Measurements from ENCODE around the gene ABTB2. TPM values are rescaled to one million over a fixed set of nuclear protein-coding genes. Genes with fewer than 3 reads are reported as not detected.
A peak's percentile ranks its signal among the peaks of the same experiment; 100 is the strongest.

ABTB2 gene
- total RNA-seq, 2 experiments from 2014 or later = 0.06 to 0.09 TPM

DNA sequence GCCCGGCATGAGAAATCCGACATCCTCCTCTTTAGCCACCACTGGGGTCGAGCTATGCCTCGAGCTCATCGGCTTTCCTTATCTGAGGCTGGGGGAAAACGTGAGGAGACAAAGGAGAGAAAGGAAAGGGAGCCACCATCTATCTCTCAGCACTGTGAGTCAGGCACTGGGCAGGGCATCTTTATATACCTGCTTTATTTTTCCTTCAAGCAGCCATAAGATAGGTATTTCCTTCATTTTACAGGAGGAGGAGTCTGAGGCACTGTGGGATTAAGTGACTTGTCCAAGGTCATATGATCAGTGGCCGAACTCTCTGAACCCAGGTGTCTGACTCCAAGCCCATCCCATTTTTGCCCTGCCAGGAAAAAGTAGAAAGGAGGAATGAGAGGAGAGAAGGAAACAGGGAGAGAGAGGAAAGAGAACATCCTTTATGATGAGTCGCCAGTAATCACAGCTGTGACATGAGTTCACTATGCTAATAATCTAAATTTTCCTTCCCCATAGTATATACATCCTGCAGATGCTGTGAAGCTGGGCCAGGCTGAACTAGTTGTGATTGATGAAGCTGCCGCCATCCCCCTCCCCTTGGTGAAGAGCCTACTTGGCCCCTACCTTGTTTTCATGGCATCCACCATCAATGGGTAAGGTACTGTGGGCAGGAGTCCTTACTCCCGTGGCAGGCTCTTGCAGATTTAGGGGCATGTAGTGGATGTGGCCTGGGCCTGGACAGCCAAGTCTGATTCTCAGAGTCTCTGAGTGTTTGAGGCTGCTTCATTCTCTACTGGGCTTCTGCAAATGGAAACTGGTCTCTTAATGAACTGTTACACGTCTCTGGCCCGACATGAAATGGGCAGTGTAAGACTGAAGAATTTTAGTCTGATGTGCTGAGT lies 230.6 kb downstream of the ABTB2 start:
- ChIA-PET CTCF (ENCODE audit: unreplicated experiment) (no interaction called here), POLR2A (interaction anchor here (0.7 to 1.4 kb wide), 3 partner anchors 12 to 39 kb away, joined by 3 to 4 read pairs (median 3); no protein-coding TSS in a partner anchor)

GRCh38 chr11:34124885-34125668 lies 232.7 kb downstream of the ABTB2 start:
- CTCF ChIA-PET (ENCODE audit: unreplicated experiment) = no interaction called here
- Histone ChIP-seq H3K4me2 (ENCODE audit: low read length) (no peak overlapping the region), H2AFZ (ENCODE audit: low read length) (no peak overlapping the region), H3K9me3 (ENCODE audit: low read length) (no peaks in the 10 kb centered on the region), H3K79me2 (ENCODE audit: insufficient read depth, low read depth, low read length) (no peaks in the 10 kb centered on the region), H3K4me3 (ENCODE audit: low read depth, low read length, poor library complexity, severe bottlenecking) (no peak overlapping the region), H3K4me1 (ENCODE audit: insufficient read depth, low read length, poor library complexity, severe bottlenecking) (no peaks in the 10 kb centered on the region), H3K36me3 (ENCODE audit: insufficient read depth, low read length) (peaks cover 94% of the 10 kb centered on the region), H3K9me2 (ENCODE audit: insufficient read depth, low read length) (no peaks in the 10 kb centered on the region), H4K20me1 (ENCODE audit: insufficient read depth, low read length) (no peaks in the 10 kb centered on the region), H3K27ac (ENCODE audit: low read depth, low read length, poor library complexity, severe bottlenecking) (no peak overlapping the region)
- intact Hi-C loops (cut with micrococcal nuclease; ENCODE audit: unreplicated experiment) = no loop called here
- TF ChIP-seq, protein P1, sequence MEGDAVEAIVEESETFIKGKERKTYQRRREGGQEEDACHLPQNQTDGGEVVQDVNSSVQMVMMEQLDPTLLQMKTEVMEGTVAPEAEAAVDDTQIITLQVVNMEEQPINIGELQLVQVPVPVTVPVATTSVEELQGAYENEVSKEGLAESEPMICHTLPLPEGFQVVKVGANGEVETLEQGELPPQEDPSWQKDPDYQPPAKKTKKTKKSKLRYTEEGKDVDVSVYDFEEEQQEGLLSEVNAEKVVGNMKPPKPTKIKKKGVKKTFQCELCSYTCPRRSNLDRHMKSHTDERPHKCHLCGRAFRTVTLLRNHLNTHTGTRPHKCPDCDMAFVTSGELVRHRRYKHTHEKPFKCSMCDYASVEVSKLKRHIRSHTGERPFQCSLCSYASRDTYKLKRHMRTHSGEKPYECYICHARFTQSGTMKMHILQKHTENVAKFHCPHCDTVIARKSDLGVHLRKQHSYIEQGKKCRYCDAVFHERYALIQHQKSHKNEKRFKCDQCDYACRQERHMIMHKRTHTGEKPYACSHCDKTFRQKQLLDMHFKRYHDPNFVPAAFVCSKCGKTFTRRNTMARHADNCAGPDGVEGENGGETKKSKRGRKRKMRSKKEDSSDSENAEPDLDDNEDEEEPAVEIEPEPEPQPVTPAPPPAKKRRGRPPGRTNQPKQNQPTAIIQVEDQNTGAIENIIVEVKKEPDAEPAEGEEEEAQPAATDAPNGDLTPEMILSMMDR (conservative IDR thresholded peaks at IDR 0.05; ENCODE audit: low read length) = no peak
- no peak for TF ChIP-seq EZH2phosphoT487 (IDR thresholded peaks at IDR 0.05; ENCODE audit: borderline replicate concordance, low read depth, low read length)
- TSS peak; percentile 22 for BruUV-seq (replicated peaks)
- DNase-seq (ENCODE audit: low spot score) = no peak
- POLR2A ChIA-PET = interaction anchor here (1.2 kb wide), 1 partner anchor 21 kb away, joined by 3 read pairs; no protein-coding TSS in a partner anchor

More for the DNA sequence above, 230.6 kb downstream of the ABTB2 start:
- no TSS peak for BruUV-seq (replicated peaks)
- intact Hi-C loops (cut with micrococcal nuclease; ENCODE audit: unreplicated experiment) = no loop called here
- Histone ChIP-seq H3K9me2 (ENCODE audit: insufficient read depth, low read length) (no peaks in the 10 kb centered on the region), H4K20me1 (ENCODE audit: insufficient read depth, low read length) (no peaks in the 10 kb centered on the region; the same call in 1 of the 2 replicates), H3K4me3 (ENCODE audit: low read depth, low read length, poor library complexity, severe bottlenecking) (no peak overlapping the region), H3K27ac (ENCODE audit: low read depth, low read length, poor library complexity, severe bottlenecking) (no peak overlapping the region), H3K79me2 (ENCODE audit: insufficient read depth, low read depth, low read length) (no peaks in the 10 kb centered on the region), H2AFZ (ENCODE audit: low read length) (no peak overlapping the region), H3K4me1 (ENCODE audit: insufficient read depth, low read length, poor library complexity, severe bottlenecking) (no peaks in the 10 kb centered on the region), H3K4me2 (ENCODE audit: low read length) (no peak overlapping the region), H3K9me3 (ENCODE audit: low read length) (no peaks in the 10 kb centered on the region), H3K36me3 (ENCODE audit: insufficient read depth, low read length) (peaks cover 96% of the 10 kb centered on the region)
- no peak for DNase-seq (ENCODE audit: low spot score)
- TF ChIP-seq EZH2phosphoT487 (IDR thresholded peaks at IDR 0.05; ENCODE audit: borderline replicate concordance, low read depth, low read length) = no peak
- TF ChIP-seq, protein P1 (conservative IDR thresholded peaks at IDR 0.05; ENCODE audit: low read length) = no peak
